Fibroblast of skin of right quadriceps (primary cell): Measurements from ENCODE around the gene MRI1.

ENCODE experiments used
- DNase-seq: peaks from one replicate; pipeline ENCODE4 v3.0.0-alpha.2; 2013

Gene MRI1

DNA sequence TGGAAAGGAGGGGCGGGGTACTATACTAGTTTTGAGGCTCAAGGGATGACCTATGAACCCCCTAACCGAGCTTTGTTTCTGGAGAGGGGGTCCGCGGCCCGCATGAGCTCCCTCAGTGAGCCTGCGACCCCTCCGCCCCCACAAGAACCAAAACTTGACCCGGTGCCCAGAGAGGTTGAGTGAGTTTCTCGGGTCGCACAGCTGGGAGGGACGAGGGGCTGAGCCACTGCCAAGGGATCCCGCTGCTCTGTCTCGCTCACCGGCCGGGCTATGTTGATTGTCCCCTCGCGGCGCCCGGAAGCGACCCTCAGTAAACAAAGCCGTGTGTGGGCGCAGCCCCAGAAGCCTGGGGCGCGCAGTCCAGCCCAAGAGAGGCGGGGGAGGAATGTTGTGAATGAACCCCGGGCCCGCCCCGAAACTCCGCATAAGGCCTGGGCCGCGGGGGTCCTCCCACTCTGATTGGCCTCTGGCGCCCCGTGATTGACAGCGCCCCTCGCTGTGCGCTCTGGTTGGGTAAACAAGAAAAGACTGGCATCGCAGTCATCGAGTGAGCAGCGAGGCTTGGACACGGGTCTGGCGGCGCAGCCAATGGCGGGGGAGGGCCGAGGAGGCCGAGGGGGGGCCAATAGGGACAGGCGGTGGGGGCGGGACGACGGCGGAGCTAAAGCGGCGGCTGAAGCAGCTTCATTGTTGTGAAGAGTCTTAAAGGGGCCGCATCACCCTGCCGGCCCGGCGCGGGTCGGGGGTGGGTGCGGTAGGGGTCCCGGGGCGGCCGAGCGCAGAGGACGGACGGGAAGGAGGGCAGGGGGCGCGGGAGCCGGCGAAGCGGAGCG lies 30.7 kb downstream of the MRI1 start, which contains the start of gene ZSWIM4:
Gene ZSWIM4 (plus strand): TSS at position 687 of the 833 bp plus-strand sequence. CDS start 206 bp downstream, outside the sequence.
- peak; percentile 100 for DNase-seq

DNA sequence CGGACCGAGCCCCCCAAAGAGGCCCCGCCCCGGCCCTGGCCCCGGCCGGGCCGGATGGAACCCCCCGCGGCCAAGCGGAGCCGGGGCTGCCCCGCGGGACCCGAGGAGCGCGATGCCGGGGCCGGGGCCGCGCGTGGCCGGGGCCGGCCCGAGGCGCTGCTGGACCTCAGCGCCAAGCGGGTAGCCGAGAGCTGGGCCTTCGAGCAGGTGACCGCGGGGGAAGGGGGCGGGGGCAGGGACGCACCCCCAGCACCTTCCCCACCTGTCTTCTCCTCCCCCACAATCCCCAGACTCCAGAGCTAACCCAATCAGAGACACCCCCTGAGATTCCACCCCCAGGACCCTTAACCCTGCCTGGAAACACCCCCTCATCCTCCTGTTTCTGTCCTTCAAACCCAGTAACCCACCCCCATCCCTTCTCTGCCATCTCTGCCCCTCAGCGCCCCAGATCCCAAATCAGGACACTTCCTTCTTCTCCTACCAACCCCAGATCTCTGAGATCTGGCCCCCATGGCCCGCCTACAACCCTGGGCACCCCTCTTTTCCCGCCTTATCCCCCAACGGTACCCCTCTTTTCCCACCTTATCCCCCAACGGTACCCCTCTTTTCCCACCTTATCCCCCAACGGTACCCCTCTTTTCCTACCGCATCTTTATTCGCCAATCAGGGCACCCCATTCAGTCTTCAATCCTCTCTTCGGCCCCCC lies 31.4 kb downstream of the MRI1 start:
- no peak for DNase-seq

DNA sequence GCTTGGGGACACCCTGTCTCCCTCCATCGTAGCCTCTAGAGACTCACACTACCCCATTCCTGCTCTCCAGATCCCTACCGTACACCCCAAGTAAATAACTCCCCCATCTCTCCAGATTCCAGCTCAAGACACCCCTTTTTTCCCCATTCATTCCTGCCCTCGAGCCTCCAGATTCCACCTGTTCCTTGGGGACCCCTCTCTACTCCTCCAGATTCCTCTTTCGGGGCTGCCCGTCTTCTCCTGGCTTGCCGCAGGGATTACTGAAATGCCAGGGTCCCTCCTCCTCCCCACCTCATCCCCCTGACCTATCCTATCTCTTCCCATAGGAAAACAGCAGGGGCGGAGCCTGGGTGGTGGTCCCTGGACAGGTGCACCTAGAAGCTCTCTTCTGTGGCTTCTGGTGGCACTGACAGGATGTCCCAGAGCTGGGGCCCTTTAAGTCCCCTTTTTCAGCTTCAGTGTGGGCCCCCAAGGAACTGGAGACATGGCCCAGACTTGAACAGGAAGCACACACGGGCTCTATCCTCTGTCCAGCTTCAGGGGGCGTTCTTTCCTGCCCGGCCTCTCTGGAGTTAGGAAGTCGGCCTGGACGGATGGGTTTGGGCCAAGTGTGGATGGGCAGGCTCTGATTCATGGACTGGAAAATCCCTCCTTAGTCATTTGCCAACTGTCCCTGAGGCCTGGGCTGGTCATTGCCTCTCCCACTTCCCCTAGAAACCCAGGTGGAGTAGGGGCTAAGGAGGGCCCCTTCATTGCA lies 32.2 kb downstream of the MRI1 start:
- DNase-seq: peak; percentile 84

DNA sequence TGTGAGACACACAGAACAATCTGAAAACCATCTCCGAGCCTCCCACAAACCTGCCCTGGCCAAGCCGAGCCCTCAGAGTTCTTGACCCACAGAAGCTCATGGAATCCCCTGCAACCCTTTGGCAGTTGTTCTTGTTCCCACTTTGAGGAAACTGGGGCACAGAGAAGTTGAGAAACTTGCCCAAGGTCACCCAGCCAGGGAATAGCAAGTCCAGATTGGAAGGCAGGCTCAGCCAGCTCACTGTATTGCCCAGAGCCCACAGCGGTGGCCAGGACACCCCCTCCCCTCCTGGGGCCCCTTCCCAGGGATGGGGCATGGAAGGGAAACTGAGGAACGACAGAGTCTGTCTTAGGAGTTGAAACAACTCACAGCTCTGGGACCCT lies 32.7 kb downstream of the MRI1 start:
- DNase-seq: no peak

DNA sequence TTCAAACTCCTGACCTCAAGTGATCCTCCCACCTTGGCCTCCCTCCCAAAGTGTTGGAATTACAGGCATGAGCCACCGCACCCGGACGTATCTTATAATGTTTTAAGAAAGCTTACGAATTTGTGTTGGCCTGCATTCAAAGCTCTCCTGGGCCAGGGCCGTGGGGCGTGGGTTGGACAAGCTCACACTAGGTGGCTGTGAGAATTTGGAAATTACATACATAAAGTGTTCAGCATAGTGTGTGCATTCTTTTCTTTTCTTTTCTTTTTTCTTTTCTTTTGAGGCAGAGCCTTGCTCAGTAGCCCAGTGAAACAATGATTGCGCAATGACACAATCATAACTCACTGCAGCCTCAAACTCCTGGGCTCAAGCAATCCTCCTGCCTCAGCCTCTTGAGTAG lies 33.5 kb downstream of the MRI1 start:
- DNase-seq: peak; percentile 69

DNA sequence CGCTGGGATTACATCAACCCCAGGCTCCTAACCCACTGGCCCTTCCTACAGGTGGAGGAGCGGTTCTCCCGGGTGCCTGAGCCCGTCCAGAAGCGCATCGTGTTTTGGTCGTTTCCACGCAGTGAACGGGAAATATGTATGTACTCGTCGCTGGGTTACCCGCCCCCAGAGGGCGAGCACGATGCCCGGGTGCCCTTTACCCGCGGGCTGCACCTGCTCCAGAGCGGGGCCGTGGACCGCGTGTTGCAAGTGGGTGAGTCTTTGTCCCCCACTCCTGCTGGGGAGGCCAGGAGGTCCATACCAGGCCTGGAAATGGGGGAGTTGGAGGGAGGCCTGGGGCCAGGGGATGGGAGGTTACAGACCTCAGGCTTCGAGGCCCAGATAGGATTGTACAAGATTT lies 35.3 kb downstream of the MRI1 start:
- no peak for DNase-seq

DNA sequence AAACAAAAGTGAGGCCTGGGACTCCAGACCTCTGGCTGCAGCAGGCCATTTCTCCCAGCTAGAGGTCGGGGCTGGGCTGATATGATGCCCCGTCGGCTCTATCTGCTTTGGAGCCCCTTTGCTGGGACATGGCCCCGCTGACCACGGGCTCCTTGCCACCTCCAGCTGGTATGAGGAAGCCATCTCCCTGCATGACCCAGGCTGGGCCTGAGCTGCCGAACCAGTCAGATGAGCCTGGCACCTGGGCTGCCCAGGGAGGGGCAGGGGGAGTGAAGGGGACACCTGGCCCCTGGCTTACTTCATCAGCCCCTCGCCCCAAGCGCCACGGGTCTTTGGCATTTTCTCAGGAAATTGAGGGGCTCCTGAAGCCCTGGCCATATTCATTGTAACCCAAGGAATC lies 38.7 kb downstream of the MRI1 start:
- DNase-seq: no peak

DNA sequence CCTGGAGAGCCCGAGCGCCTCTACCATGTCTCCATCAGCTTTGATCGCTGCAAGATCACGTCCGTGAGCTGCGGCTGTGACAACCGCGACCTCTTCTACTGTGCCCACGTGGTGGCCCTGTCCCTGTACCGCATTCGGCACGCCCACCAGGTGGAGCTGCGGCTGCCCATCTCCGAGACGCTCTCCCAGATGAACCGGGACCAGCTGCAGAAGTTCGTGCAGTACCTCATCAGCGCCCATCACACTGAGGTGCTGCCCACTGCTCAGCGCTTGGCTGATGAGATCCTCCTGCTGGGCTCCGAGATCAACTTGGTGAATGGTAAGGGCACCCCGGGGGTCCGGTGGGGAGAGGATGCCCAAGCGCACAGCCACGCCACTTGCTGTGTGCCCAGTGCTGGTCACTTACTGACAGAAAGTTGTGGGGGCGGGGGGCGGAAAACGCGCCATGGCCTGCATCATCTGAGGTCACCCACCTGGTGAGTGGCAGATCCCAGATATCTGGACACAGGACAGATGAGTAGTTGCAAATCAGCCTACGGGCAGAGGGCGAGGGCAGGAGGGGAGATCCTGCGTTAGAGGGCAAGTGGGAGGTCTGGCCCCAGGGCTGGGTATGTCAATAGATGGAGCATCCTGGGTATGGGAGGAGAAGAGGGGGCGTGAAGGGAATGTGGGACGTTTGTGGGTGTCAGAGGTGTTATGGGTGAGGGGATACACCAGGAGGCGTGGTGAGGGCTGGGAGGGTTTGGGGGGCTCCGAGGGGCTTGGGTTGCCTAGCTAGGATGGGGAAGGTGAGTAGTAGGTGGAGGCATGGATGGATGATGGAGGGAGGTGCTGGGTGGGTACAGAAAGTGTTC lies 40.7 kb downstream of the MRI1 start:
- no peak for DNase-seq

DNA sequence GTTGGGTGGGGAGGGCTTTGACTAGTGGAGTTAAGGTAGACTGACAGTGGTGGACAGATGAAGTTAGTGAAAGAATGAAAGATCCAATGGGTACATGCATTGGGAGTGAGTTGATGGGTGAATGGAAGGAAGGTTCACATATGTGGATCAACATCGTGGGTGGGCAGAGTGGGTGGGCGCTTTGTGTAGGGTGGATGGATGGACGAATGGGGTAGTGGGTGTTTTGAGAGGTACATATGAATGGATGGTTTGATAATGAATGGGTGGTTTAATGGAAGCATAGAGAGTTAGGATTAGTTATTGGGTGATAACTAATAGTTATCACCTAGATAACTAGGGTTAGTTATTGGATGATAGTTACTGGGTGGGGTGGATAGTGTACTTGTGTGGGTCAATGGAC lies 42.4 kb downstream of the MRI1 start:
- no peak for DNase-seq

DNA sequence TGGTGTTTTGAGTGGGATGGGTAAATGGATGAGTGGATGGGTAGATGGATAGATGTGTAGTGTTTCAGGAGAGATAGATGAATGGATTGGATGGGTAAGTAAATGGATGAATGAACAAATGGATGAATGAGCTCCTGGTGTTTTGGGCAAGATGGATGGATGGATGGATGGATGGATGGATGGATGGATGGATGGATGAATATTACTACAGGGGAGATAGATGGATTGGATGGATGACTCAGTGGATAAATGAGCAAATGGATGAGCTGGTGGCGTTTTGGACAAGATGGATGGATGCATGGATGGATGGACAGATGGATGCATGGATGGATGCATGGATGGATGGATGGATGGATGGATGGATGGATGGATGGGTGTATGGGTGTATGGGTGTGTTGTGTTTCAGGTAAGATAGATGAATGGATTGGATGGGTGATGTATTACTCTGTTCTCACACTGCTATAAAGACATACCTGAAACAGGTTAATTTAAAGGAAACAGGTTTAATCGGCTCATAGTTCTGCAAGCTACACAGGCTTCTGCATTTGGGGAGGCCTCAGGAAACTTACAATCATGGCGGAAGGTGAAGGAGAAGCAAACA lies 43.2 kb downstream of the MRI1 start:
- no peak for DNase-seq

DNA sequence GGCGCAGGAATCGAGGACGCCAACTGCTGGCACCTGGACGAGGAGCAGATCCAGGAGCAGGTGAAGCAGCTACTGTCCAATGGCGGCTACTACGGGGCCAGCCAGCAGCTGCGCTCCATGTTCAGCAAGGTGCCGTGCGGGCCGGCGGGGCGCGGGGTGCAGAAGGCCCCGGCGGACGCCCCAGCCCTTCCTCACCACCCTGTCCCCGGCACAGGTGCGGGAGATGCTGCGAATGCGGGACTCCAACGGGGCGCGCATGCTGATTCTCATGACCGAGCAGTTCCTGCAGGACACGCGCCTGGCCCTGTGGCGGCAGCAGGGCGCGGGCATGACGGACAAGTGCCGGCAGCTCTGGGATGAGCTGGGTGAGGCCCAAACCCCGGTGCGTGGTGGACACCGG lies 44.5 kb downstream of the MRI1 start:
- DNase-seq: no peak

DNA sequence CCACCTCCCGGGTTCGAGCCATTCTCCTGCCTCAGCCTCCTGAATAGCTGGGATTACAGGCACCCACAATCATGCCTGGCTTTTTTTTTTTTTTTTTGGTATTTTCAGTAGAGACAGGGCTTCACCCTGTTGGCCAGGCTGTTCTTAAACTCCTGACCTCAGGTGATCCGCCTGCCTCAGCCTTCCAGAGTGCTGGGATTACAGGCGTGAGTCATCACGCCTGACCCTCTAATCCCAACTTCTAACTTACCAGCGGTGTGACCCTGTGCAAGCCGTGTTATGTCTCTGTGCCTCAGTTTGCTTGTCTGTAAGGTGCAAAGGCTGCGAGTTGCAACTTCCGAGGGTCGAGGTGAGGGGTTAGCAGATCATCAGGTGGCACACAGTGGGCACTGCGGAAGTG lies 48.2 kb downstream of the MRI1 start:
- no peak for DNase-seq

DNA sequence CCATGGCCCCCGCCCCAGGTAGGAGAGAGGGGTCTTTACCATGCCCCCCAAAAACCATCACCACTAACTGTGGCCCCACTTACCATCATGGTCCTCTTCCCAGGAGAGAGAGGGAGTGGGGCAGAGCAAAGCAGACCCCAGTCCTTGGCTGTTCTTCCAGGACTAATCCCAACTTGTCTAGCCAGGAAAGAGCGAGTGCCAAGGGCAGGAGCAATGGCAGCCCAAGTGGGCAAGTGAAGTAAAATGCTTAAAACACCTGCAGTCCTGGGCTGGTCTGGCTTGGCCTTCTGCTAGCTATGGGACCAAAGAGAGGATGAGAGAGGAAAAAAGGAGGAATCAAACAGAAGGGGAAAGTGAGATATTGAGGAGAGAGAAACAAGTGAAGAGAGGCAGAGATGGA lies 48.8 kb downstream of the MRI1 start:
- DNase-seq: no peak

DNA sequence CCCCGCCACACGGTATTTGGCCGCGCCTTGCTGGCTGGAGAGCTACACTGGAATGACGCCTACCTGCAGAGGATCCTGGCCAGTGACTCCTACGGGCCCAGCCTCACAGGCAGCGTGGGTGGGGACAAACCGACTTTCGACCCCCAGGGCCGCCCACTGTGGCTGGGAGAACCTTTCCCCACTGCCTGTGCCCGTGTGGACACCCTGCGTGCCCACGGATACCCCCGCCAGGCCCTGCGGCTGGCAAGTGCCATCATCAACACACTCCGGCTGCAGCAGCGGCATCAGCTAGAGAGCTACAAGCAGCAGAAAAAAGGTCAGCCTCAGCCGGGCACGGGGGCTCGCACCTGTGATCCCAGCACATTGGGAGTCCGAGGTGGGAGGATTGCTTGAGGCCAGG lies 50.2 kb downstream of the MRI1 start:
- DNase-seq: no peak

DNA sequence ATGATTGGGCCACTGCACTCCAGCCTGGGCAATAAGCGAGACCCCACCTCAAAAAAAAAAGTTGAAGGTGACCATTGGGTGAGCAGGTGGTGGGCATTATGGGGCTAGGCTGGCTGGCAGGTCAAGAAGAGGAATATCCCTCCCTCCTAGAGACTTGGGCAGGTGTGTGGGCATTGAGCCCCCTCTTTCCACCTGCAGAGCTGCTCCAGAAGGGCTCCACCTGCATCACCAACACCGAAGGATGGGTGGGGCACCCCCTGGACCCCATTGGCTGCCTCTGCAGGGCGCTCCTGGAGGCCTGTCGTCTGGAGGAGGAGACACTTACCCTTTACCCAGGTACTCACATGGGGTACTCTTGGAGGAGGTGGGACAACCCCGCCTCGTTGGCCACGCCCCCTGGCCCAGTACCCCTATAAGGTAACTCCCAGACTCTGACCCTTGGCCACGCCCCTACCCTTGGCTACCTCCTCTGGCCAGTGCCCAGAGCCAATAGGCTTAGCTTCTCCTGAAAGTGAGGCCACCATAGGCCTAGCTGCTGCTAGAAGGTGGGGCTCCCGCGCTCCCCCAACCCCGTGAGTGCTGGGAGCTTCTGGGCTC lies 52.8 kb downstream of the MRI1 start:
- no peak for DNase-seq

DNA sequence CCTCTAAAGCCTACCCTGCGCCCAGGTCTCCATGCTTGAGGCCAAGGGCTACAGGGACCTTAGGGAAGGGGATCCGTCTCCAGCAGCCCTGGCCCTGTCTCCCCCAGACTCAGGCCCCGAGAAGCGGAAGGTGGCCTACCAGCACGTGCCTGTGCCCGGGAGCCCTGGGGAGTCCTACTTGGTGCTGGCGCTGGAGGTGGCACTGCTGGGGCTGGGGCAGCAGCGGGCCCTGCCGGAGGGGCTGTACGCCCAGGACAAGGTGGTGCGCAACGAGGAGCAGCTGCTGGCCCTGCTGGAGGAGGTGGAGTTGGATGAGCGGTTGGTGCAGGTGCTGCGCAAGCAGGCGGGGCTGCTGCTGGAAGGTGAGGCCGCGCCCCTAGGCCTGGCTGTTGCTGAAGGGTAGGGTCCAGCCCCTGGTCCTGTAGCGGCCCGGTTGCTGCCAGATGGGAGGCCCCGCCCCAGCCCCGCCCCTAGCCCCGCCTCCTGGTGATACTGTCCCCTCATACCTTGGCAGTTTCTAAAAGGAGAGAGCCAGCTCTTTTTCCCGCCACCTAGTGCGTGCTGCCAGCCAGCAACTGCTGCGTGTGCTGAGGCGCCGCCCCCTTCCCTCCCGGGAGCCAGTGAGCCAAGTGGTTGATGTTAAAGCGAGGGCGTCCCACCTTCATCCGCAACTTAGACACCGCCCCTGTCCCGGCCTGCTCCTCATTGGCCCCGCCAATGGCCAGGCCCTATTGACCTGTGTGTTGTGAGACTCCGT lies 53.5 kb downstream of the MRI1 start:
- DNase-seq: no peak

DNA sequence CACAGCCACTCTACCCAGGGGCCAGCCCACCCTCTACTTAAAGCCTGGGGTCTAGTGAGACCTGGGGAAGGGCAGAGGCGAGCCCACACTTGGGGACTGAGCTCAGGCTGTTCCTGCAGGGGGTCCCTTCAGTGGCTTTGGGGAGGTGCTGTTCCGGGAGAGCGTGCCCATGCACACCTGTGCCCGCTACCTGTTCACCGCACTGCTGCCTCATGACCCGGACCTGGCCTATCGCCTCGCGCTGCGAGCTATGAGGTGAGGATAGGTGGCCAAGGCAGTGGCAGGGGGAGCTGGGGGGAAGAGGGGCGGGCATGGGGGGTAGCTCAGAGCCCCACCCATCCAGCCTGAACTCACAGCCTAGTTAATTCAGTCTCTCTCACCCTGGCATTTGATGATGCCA lies 54.9 kb downstream of the MRI1 start:
- no peak for DNase-seq

DNA sequence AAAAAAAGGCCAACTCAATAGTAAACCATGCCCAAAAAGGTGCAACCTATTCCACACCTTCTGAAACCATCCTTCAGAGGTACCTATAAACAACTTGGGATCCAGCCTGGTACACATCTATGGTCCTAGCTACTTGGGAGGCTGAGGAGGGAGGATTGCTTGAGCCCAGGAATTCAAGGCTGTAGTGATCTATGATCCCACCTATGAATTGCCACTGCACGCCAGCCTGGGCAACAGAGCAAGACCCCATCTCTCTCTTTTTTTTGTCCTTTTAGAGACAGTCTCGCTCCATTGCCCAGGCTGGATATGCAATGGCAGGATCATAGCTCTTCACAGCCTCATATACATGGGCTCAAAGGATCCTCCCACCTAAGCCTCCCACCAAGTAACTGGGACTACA lies 57.0 kb downstream of the MRI1 start:
- no peak for DNase-seq

DNA sequence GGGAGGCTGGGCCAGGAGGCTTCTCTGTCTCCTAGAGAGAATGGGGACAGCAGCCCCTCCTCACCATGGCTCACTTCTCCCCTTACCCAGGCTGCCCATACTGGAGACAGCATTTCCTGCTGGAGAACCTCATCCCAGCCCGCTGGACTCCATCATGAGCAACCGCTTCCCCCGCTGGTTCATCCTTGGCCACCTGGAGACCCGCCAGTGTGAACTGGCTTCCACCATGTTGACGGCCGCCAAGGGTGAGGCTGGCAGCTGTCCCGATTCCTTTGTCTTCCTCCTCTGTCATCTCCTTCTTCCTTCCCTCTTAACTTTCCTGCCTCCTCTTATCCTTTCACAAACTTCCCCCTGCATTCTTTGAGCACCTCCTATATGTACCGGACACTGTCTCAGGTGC lies 58.9 kb downstream of the MRI1 start:
- DNase-seq: no peak
